IMR-90 (cell line): ENCODE measurements around the gene RNU6-9. TPM values are rescaled to one million over a fixed set of nuclear protein-coding genes. Genes with fewer than 3 reads are reported as not detected.
A peak's percentile ranks its signal among the peaks of the same experiment; 100 is the strongest.

Experiments used
- ATAC-seq: fragments of 200-7000 bp; cut with Tn5 transposase; 2 replicates; pipeline ENCODE4 v1.9.1; 2020; ENCODE audit warnings: low read depth, mild to moderate bottlenecking, moderate library complexity
- BruUV-seq: library from RNA; stranded (reverse); fragments of 400-500 nt; replicated peaks from 2 replicates; lab custom pipeline; 2021; lab: Mats Ljungman, UMichigan
- CTCF ChIA-PET: fragments of 300-600 bp; formaldehyde crosslinking; extraction: SDS; loops from one replicate; lab custom pipeline; 2021; ENCODE audit warnings: antibody characterized with exemption; lab: Yijun Ruan, JAX
- POLR2A ChIA-PET: fragments of 300-600 bp; sonication (Branson Sonifier 250); formaldehyde crosslinking; loops from one replicate; lab custom pipeline; 2022; ENCODE audit warnings: antibody characterized with exemption; ENCODE audit not compliant: unreplicated experiment; lab: Charles Lee
- DNase-seq: peaks from one replicate; pipeline ENCODE4 v3.0.0; 2013
- H2AFZ ChIP-seq: replicated peaks from 2 replicates; pipeline ENCODE3; 2013; ENCODE audit warnings: low read length, mild to moderate bottlenecking; ENCODE audit not compliant: poor library complexity
- H2AK5ac ChIP-seq: 2 replicates; pipeline ENCODE4 v1.6.1; 2013; ENCODE audit warnings: low read depth, low read length, inconsistent platforms
- H2AK9ac ChIP-seq: replicated peaks from 2 replicates; pipeline ENCODE3; 2013; ENCODE audit warnings: mild to moderate bottlenecking, low read depth, low read length, moderate library complexity; ENCODE audit not compliant: poor library complexity
- H2BK120ac ChIP-seq: 2 replicates; pipeline ENCODE4 v1.6.1; 2013; ENCODE audit warnings: low read depth, low read length, inconsistent platforms
- H2BK15ac ChIP-seq: 3 replicates; pipeline ENCODE4 v1.6.1; 2013; ENCODE audit warnings: low read depth, low read length, inconsistent platforms
- H2BK20ac ChIP-seq: 2 replicates; pipeline ENCODE4 v1.6.1; 2013; ENCODE audit warnings: low read depth, mild to moderate bottlenecking, inconsistent platforms, low read length, moderate library complexity
- H2BK5ac ChIP-seq: 2 replicates; pipeline ENCODE4 v1.6.1; 2013; ENCODE audit warnings: mild to moderate bottlenecking, low read depth, low read length, inconsistent platforms; ENCODE audit not compliant: poor library complexity, severe bottlenecking
- H3K14ac ChIP-seq: replicated peaks from 2 replicates; pipeline ENCODE4 v1.6.1; 2013; ENCODE audit warnings: low read depth, low read length, inconsistent platforms
- H3K18ac ChIP-seq: 2 replicates; pipeline ENCODE4 v1.6.1; 2013; ENCODE audit warnings: low read depth, low read length, control low read depth
- H3K23ac ChIP-seq: 2 replicates; pipeline ENCODE4 v1.6.1; 2013; ENCODE audit warnings: low read depth, low read length, inconsistent platforms
- H3K27ac ChIP-seq: 2 replicates; pipeline ENCODE4 v1.5.1; 2013; ENCODE audit warnings: mild to moderate bottlenecking, control low read depth, low read length; ENCODE audit not compliant: insufficient read depth
- H3K27me3 ChIP-seq: 2 replicates; pipeline ENCODE4 v1.6.1; 2013; ENCODE audit warnings: low read length; ENCODE audit not compliant: control insufficient read depth, insufficient read depth
- H3K36me3 ChIP-seq: 2 replicates; pipeline ENCODE4 v1.6.1; 2013; ENCODE audit warnings: low read length, mixed read lengths; ENCODE audit not compliant: control insufficient read depth, insufficient read depth
- H3K4ac ChIP-seq: 2 replicates; pipeline ENCODE4 v1.6.1; 2013; ENCODE audit warnings: low read depth, low read length, inconsistent platforms
- H3K4me1 ChIP-seq: 2 replicates; pipeline ENCODE4 v1.6.1; 2013; ENCODE audit warnings: low read length, mixed read lengths; ENCODE audit not compliant: control insufficient read depth, insufficient read depth
- H3K4me2 ChIP-seq: 2 replicates; pipeline ENCODE4 v1.6.1; 2013; ENCODE audit warnings: low read depth, mild to moderate bottlenecking, control low read depth, low read length, moderate library complexity
- H3K4me3 ChIP-seq: 2 replicates; pipeline ENCODE4 v1.5.1; 2013; ENCODE audit warnings: low read depth, mild to moderate bottlenecking, control low read depth, low read length, moderate library complexity; ENCODE audit not compliant: insufficient read depth
- H3K56ac ChIP-seq: 2 replicates; pipeline ENCODE4 v1.6.1; 2013; ENCODE audit warnings: low read length, inconsistent platforms; ENCODE audit not compliant: insufficient read depth; ENCODE audit errors: extremely low read depth
- H3K79me1 ChIP-seq, 2 experiments: 2 replicates each; pipeline ENCODE4 v1.6.1; 2013; ENCODE audit warnings: low read length in 2 of 2, inconsistent platforms in 1 of 2, low read depth in 1 of 2
- H3K9ac ChIP-seq: 2 replicates; pipeline ENCODE4 v1.6.1; 2013; ENCODE audit warnings: low read depth, low read length, control low read depth
- H3K9me1 ChIP-seq: 2 replicates; pipeline ENCODE4 v1.6.1; 2013; ENCODE audit warnings: low read length, inconsistent platforms; ENCODE audit not compliant: insufficient read depth
- H3K9me3 ChIP-seq: 2 replicates; pipeline ENCODE4 v1.6.1; 2013; ENCODE audit warnings: low read length; ENCODE audit not compliant: control insufficient read depth, insufficient read depth
- H4K20me1 ChIP-seq: 2 replicates; pipeline ENCODE4 v1.6.1; 2013; ENCODE audit warnings: low read length, inconsistent platforms; ENCODE audit not compliant: insufficient read depth
- H4K5ac ChIP-seq: 2 replicates; pipeline ENCODE4 v1.6.1; 2013; ENCODE audit warnings: mild to moderate bottlenecking, low read depth, low read length, control low read depth
- H4K8ac ChIP-seq, 2 experiments: 2 replicates each; pipeline ENCODE4 v1.6.1; 2013; ENCODE audit warnings: low read depth in 2 of 2, low read length in 2 of 2, control low read depth in 1 of 2, inconsistent platforms in 1 of 2
- H4K91ac ChIP-seq: 2 replicates; pipeline ENCODE4 v1.6.1; 2013; ENCODE audit warnings: low read depth, low read length, inconsistent platforms; ENCODE audit not compliant: insufficient read depth
- CEBPB ChIP-seq: IDR thresholded peaks from 2 replicates; pipeline ENCODE4 v1.6.1; 2012; ENCODE audit warnings: low read depth, low read length, improper control_type of control experiment
- SMC3 ChIP-seq: fragments of 150-350 bp; IDR thresholded peaks from 2 replicates; pipeline ENCODE4 v1.6.1; 2016; ENCODE audit warnings: low read depth, mild to moderate bottlenecking, antibody characterized with exemption, low read length, moderate library complexity
- WGBS, 2 experiments: methylation state at CpG; one replicate each; pipeline versions ENCODE4 v1.1.5 to v1.1.7; 2013; ENCODE audit warnings: missing lambda C conversion rate in 2 of 2; ENCODE audit not compliant: insufficient read length in 1 of 2; ENCODE audit errors: extremely low coverage in 2 of 2; 5-methylcytosine and 5-hydroxymethylcytosine counted together
- dilution Hi-C: fragments of 300-500 bp; cut with HindIII; formaldehyde crosslinking; loops from one replicate; pipeline ENCODE4 v1.14.3; 2018; ENCODE audit warnings: low sequenced_read_pairs; ENCODE audit not compliant: unreplicated experiment
- in situ Hi-C: fragments of 300-500 bp; cut with MboI; formaldehyde crosslinking; loops from 3 replicates; pipeline ENCODE4 v1.14.3; 2019; ENCODE audit warnings: low sequenced_read_pairs, inconsistent platforms, mixed read lengths
- intact Hi-C: fragments of 100-400 bp; cut with micrococcal nuclease; formaldehyde crosslinking; loops from 2 replicates; pipeline ENCODE4 v1.10.0; 2022
- polyA plus RNA-seq, 3 experiments: library from polyadenylated mRNA; depleted of rRNA; stranded (reverse); fragments of >200 nt; gene quantifications; 2 replicates each; pipeline ENCODE4 v1.2.3, GENCODE V29; 2012; ENCODE audit warnings: low replicate concordance in 1 of 3
- total RNA-seq: library from RNA; depleted of rRNA; stranded (reverse); fragments of >200 nt; gene quantifications from 2 replicates; pipeline ENCODE4 v1.2.3, GENCODE V29; 2012

Gene RNU6-9
- total and polyA plus RNA-seq, 2 of the 4 experiments (the other 2 are of a cell fraction), result not detected

DNA sequence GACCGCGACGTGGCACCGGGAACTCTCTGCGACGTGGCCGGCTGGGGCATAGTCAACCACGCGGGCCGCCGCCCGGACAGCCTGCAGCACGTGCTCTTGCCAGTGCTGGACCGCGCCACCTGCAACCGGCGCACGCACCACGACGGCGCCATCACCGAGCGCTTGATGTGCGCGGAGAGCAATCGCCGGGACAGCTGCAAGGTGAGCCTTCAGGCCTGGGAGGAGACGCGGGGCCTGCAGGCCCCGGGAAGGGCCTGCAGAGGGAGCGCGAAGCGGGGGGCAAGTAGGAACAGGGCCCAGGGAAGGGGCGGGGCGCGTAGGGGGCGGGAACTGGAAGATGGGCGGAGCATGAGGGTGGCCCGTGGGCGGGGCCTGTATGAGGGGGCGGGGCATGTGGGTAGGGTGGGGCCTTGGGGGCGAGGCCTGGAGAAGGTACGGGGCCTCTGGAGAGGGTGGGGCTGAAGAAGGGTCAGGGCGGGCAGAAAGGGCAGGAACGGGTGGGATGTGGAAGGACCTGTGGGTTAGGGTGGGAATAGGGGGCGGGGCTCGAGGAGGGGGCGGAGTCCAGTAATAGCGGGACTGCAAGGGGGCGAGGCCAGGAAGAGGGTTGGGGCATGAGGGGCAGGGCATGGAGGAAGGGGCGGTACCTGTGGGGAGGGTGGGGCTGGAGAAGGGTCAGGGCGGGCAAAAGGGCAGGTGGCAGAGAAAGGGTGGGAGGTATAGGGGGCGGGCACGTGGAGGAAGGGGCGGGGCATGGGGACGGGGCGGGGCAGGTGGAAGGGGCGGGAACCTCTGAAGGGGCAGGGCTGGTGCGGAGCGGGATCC lies 31.3 kb upstream of the RNU6-9 start:
- H3K79me1 ChIP-seq, result no peaks in the 10 kb centered on the region
- TF ChIP-seq CEBPB (no peak), SMC3 (0 out of 2 replicates have a peak, but pooled peaks have one; percentile 4)
- no peaks in the 10 kb centered on the region for H3K36me3 ChIP-seq
- no peak overlapping the region for H3K4ac ChIP-seq
- H2AK9ac ChIP-seq, result peak overlapping the region; percentile 24
- no peak overlapping the region for H2BK20ac ChIP-seq
- CTCF ChIA-PET, result no interaction called here
- dilution Hi-C loops, result no loop called here
- DNase-seq (no peak), ATAC-seq (peak; percentile 24)
- H3K23ac ChIP-seq, result no peak overlapping the region
- no peak overlapping the region for H4K8ac ChIP-seq
- no peak overlapping the region for H2BK120ac ChIP-seq
- no peaks in the 10 kb centered on the region; the same call in 1 of the 2 replicates for H4K20me1 ChIP-seq
- H4K91ac ChIP-seq, result no peak overlapping the region
- H2BK5ac ChIP-seq, result no peak overlapping the region
- no peak overlapping the region for H2BK15ac ChIP-seq
- in situ Hi-C loops, result no loop called here
- WGBS, 2 experiments, result 34% methylated on average over 31 of the region's 60 CpGs; no CpG with 5 or more reads in 1 of the 2 experiments
- no peaks in the 10 kb centered on the region for H3K9me3 ChIP-seq
- H3K4me3 ChIP-seq, result no peak overlapping the region
- intact Hi-C loops, result loop anchor here (10.0 kb wide), 1 partner anchor 197 kb away; the partner anchor contains the start of gene RNF126
- no TSS peak for BruUV-seq
- no peaks in the 10 kb centered on the region for H3K27me3 ChIP-seq
- peaks cover 3% of the 10 kb centered on the region; the same call in 1 of the 2 replicates for H3K4me1 ChIP-seq
- no peak overlapping the region for H4K5ac ChIP-seq
- no peak overlapping the region for H3K4me2 ChIP-seq
- no peak overlapping the region for H3K9ac ChIP-seq
- POLR2A ChIA-PET, result interaction anchor here (0.5 kb wide), 1 partner anchor 81 kb away, joined by 3 read pairs; no protein-coding TSS in a partner anchor
- no peak overlapping the region for H3K14ac ChIP-seq
- no peak overlapping the region for H3K56ac ChIP-seq
- H3K9me1 ChIP-seq, result no peaks in the 10 kb centered on the region
- no peak overlapping the region for H3K18ac ChIP-seq
- no peak overlapping the region for H3K27ac ChIP-seq
- H2AK5ac ChIP-seq, result 0 out of 2 replicates have a peak overlapping the region, but pooled peaks have one; percentile 16
- peak overlapping the region; percentile 68 for H2AFZ ChIP-seq
